ENCODE data around the gene AIG1. TPM values are rescaled to one million over a fixed set of nuclear protein-coding genes. Genes with fewer than 3 reads are reported as not detected.
A peak's percentile ranks its signal among the peaks of the same experiment; 100 is the strongest.
"Not testable (repeated sequence)": the region's sequence is repeated elsewhere in the genome, so short reads cannot be mapped to it uniquely, and the experiment has no call there.

Gene AIG1
- total RNA-seq, 1 donor from 2014 or later: 11.0 TPM

- peak in 1 of 2 donors; percentile 44 for DNase-seq (ENCODE audit: low read depth in 2 of 2)
Measured at GRCh38 chr6:143325379-143326140, 264.9 kb downstream of the AIG1 start.

GRCh38 chr6:143328876-143329275 is 268.2 kb downstream of the AIG1 start:
- DNase-seq (ENCODE audit: low read depth in 2 of 2): peak in 1 of 2 donors; percentile 5

GRCh38 chr6:143329323-143329722 is 268.6 kb downstream of the AIG1 start:
- DNase-seq (ENCODE audit: low read depth in 2 of 2): peak in 1 of 2 donors; percentile 2

GRCh38 chr6:143331362-143331761 is 270.7 kb downstream of the AIG1 start:
- DNase-seq (ENCODE audit: low read depth in 2 of 2): no peak

GRCh38 chr6:143332153-143332845 is 271.6 kb downstream of the AIG1 start:
- DNase-seq (ENCODE audit: low read depth in 2 of 2): no peak

GRCh38 chr6:143333081-143333480 is 272.4 kb downstream of the AIG1 start:
- DNase-seq (ENCODE audit: low read depth in 2 of 2): no peak

GRCh38 chr6:143333749-143334520 is 273.2 kb downstream of the AIG1 start:
- DNase-seq (ENCODE audit: low read depth in 2 of 2): no peak

GRCh38 chr6:143335865-143336264 is 275.2 kb downstream of the AIG1 start:
- no peak for DNase-seq (ENCODE audit: low read depth in 2 of 2)

GRCh38 chr6:143336446-143337152 is 275.9 kb downstream of the AIG1 start:
- no peak for DNase-seq (ENCODE audit: low read depth in 2 of 2)

GRCh38 chr6:143337201-143337949 is 276.7 kb downstream of the AIG1 start:
- peak in 1 of 2 donors; percentile 41 for DNase-seq (ENCODE audit: low read depth in 2 of 2)

- no peak for DNase-seq (ENCODE audit: low read depth in 2 of 2)
Measured at GRCh38 chr6:143339223-143339622, 278.5 kb downstream of the AIG1 start.

GRCh38 chr6:143345477-143345876 is 284.8 kb downstream of the AIG1 start:
- not testable (repeated sequence) for DNase-seq (ENCODE audit: low read depth in 2 of 2)

- no peak for DNase-seq (ENCODE audit: low read depth in 2 of 2)
Measured at GRCh38 chr6:143346004-143346403, 285.3 kb downstream of the AIG1 start.

- DNase-seq (ENCODE audit: low read depth in 2 of 2): no peak
Measured at GRCh38 chr6:143348531-143348930, 287.8 kb downstream of the AIG1 start.

- DNase-seq (ENCODE audit: low read depth in 2 of 2): no peak
Measured at GRCh38 chr6:143349530-143349929, 288.8 kb downstream of the AIG1 start.

GRCh38 chr6:143356101-143356880 is 295.6 kb downstream of the AIG1 start:
- no peak for DNase-seq (ENCODE audit: low read depth in 2 of 2)

- no peak for DNase-seq (ENCODE audit: low read depth in 2 of 2)
Measured at GRCh38 chr6:143357152-143357551, 296.5 kb downstream of the AIG1 start.

- DNase-seq (ENCODE audit: low read depth in 2 of 2): no peak
Measured at GRCh38 chr6:143357561-143358255, 297.0 kb downstream of the AIG1 start.

- no peak for DNase-seq (ENCODE audit: low read depth in 2 of 2)
Measured at GRCh38 chr6:143361536-143362191, 301.0 kb downstream of the AIG1 start.
